ENCODE results near the gene PLA2G4E. TPM values are rescaled to one million over a fixed set of nuclear protein-coding genes. Genes with fewer than 3 reads are reported as not detected.

The PLA2G4E gene
- total and polyA plus RNA-seq, 2 of the 13 experiments (the other 11 are each of a cell fraction or from before 2014, with no cell fraction given): not detected

DNA sequence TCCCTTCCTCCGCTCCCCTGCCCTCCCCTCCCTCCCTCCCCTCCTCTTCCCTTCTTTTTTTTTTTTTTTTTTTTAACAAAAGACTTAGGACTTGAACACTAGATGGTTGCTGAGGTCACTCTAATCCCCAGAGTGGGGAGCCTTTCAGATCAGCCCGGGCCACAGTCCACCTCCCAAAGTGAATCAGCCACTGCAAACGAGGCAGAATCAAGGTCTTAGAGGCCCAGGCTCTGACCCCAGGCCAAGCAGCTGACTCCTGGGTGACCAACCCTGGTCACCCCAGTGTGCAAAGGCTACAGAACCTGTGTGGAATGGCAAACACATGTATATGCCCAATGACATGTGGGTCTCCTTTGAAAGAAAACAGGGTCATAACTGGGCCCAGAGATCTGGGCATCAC lies 30.2 kb downstream of the PLA2G4E start (continued):
- TF ChIP-seq HNF1A (IDR thresholded peaks at IDR 0.05; ENCODE audit: low read depth) (no peak), HNF1A (CRISPR knock-in tag; IDR thresholded peaks at IDR 0.05; ENCODE audit: borderline replicate concordance) (no peak)

GRCh38 chr15:41990243-41990605 lies 30.6 kb downstream of the PLA2G4E start:
- H3K79me2 ChIP-seq (ENCODE audit: insufficient read depth, low read length): no peaks in the 10 kb centered on the region
- in situ Hi-C loops (cut with HindIII; ENCODE audit: extremely low pct_ligation_motif_present, low pct_unique_long_range_greater_than_20kb) (no loop called here), intact Hi-C loops (cut with micrococcal nuclease; ENCODE audit: unreplicated experiment) (no loop called here)
- H3K9me3 ChIP-seq (ENCODE audit: low read length): no peaks in the 10 kb centered on the region
- ChIA-PET POLR2A (interaction anchor here (1.1 kb wide), 1 partner anchor 94 kb away, joined by 4 read pairs; no protein-coding TSS in a partner anchor), CTCF (ENCODE audit: low intra/inter-chr PET ratio, low total read pairs) (interaction anchor here (1.1 to 3.4 kb wide), 3 partner anchors 68 to 144 kb away, joined by 5 to 39 read pairs (median 18); no protein-coding TSS in a partner anchor)
- FAIRE-seq: no peak
- no peaks in the 10 kb centered on the region for H3K36me3 ChIP-seq (replicated peaks in 1 of 2; ENCODE audit: control insufficient read depth in 1 of 2, insufficient read depth in 2 of 2, low read length in 2 of 2)
- H3K4me1 ChIP-seq (ENCODE audit: insufficient read depth, low read length): peaks cover 11% of the 10 kb centered on the region
- no peak overlapping the region for H3K4me2 ChIP-seq (ENCODE audit: low read depth, low read length)
- ATAC-seq: no peak
- no peak overlapping the region for H2AFZ ChIP-seq (ENCODE audit: low read length)
- H3K27ac ChIP-seq (ENCODE audit: extremely low read length, insufficient read depth, low read length): no peak overlapping the region
- H3K4me3 ChIP-seq (replicated peaks in 1 of 3; ENCODE audit: insufficient read depth in 1 of 3, low read depth in 2 of 3, low read length in 3 of 3): no peak overlapping the region
- 18% methylated on average over 5 of the region's 7 CpGs for WGBS (ENCODE audit: low lambda C conversion rate)
- DNase-seq (ENCODE audit: low spot score): no peak
- BruUV-seq (replicated peaks): no TSS peak
- H3K27me3 ChIP-seq (ENCODE audit: control insufficient read depth in 1 of 2, insufficient read depth in 2 of 2, low read length in 2 of 2): peaks cover 7 to 64% of the 10 kb centered on the region in 2 experiments; a peak in 3 of 5 replicates
- TF ChIP-seq, protein P1, sequence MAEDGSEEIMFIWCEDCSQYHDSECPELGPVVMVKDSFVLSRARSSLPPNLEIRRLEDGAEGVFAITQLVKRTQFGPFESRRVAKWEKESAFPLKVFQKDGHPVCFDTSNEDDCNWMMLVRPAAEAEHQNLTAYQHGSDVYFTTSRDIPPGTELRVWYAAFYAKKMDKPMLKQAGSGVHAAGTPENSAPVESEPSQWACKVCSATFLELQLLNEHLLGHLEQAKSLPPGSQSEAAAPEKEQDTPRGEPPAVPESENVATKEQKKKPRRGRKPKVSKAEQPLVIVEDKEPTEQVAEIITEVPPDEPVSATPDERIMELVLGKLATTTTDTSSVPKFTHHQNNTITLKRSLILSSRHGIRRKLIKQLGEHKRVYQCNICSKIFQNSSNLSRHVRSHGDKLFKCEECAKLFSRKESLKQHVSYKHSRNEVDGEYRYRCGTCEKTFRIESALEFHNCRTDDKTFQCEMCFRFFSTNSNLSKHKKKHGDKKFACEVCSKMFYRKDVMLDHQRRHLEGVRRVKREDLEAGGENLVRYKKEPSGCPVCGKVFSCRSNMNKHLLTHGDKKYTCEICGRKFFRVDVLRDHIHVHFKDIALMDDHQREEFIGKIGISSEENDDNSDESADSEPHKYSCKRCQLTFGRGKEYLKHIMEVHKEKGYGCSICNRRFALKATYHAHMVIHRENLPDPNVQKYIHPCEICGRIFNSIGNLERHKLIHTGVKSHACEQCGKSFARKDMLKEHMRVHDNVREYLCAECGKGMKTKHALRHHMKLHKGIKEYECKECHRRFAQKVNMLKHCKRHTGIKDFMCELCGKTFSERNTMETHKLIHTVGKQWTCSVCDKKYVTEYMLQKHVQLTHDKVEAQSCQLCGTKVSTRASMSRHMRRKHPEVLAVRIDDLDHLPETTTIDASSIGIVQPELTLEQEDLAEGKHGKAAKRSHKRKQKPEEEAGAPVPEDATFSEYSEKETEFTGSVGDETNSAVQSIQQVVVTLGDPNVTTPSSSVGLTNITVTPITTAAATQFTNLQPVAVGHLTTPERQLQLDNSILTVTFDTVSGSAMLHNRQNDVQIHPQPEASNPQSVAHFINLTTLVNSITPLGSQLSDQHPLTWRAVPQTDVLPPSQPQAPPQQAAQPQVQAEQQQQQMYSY (CRISPR knock-in tag; IDR thresholded peaks at IDR 0.05): no peak
- TF ChIP-seq KDM3A (CRISPR knock-in tag; IDR thresholded peaks at IDR 0.05; ENCODE audit: low read depth) (no peak), ZNF879 (CRISPR knock-in tag; IDR thresholded peaks at IDR 0.05) (no peak), THAP7 (CRISPR knock-in tag; IDR thresholded peaks at IDR 0.05) (no peak), XBP1 (CRISPR knock-in tag; IDR thresholded peaks at IDR 0.05) (no peak), ZNF331 (CRISPR knock-in tag; IDR thresholded peaks at IDR 0.05) (no peak), ISL2 (CRISPR knock-in tag; IDR thresholded peaks at IDR 0.05) (no peak), ZSCAN9 (CRISPR knock-in tag; IDR thresholded peaks at IDR 0.05; ENCODE audit: borderline replicate concordance) (no peak)
- no peak overlapping the region for H3K9ac ChIP-seq (ENCODE audit: insufficient read depth, low read depth, low read length)
- no peaks in the 10 kb centered on the region for H4K20me1 ChIP-seq (ENCODE audit: insufficient read depth, low read length)

Data from HepG2 (cell line).